PC-3 (cell line): Measurements from ENCODE around the gene MYH13.

Experiments used
- CTCF ChIP-seq: fragments of 300-600 bp; sonication (generic); conservative IDR thresholded peaks from 2 replicates; pipeline ENCODE4 v1.5.1; 2017; ENCODE audit warnings: antibody characterized with exemption, low read depth, mild to moderate bottlenecking, low read length
- EZH2 ChIP-seq: fragments of 300-600 bp; sonication (generic); IDR thresholded peaks from one replicate; pipeline ENCODE4 v1.6.1; 2017; ENCODE audit warnings: antibody characterized with exemption, mild to moderate bottlenecking, low read length; ENCODE audit not compliant: unreplicated experiment
- EZH2phosphoT487 ChIP-seq: fragments of 300-600 bp; sonication (generic); IDR thresholded peaks from 2 replicates; pipeline ENCODE4 v1.6.1; 2018; ENCODE audit warnings: mild to moderate bottlenecking, antibody characterized with exemption, low read length, borderline replicate concordance

GRCh38 chr17:10317543-10317834, 55.3 kb downstream of the MYH13 start:
- TF ChIP-seq EZH2: no peak
- TF ChIP-seq CTCF: no peak
- TF ChIP-seq EZH2phosphoT487: no peak
